ENCODE measurements around the gene DPEP1. TPM values are rescaled to one million over a fixed set of nuclear protein-coding genes. Genes with fewer than 3 reads are reported as not detected.

DPEP1 gene
- total RNA-seq, 1 experiment from 2014 or later, result not detected

- no peak for DNase-seq (ENCODE audit: low read depth)
- in situ Hi-C loops (cut with HindIII; ENCODE audit: low pct_unique_long_range_greater_than_20kb, low sequenced_read_pairs), result no loop called here
Measured at GRCh38 chr16:89612415-89613166, 851 bp upstream of the DPEP1 start.

- no peak for DNase-seq (ENCODE audit: low read depth)
- in situ Hi-C loops (cut with HindIII; ENCODE audit: low pct_unique_long_range_greater_than_20kb, low sequenced_read_pairs), result no loop called here
Measured at GRCh38 chr16:89613954-89614459, 565 bp downstream of the DPEP1 start.

- DNase-seq (ENCODE audit: low read depth), result no peak
- in situ Hi-C loops (cut with HindIII; ENCODE audit: low pct_unique_long_range_greater_than_20kb, low sequenced_read_pairs), result no loop called here
Measured at GRCh38 chr16:89615176-89615575, 1.7 kb downstream of the DPEP1 start.

GRCh38 chr16:89615596-89616090 is 2.2 kb downstream of the DPEP1 start:
- in situ Hi-C loops (cut with HindIII; ENCODE audit: low pct_unique_long_range_greater_than_20kb, low sequenced_read_pairs), result no loop called here
- no peak for DNase-seq (ENCODE audit: low read depth)

GRCh38 chr16:89616623-89617022 is 3.2 kb downstream of the DPEP1 start:
- DNase-seq (ENCODE audit: low read depth), result no peak
- in situ Hi-C loops (cut with HindIII; ENCODE audit: low pct_unique_long_range_greater_than_20kb, low sequenced_read_pairs), result no loop called here

GRCh38 chr16:89617036-89617435 is 3.6 kb downstream of the DPEP1 start:
- no peak for DNase-seq (ENCODE audit: low read depth)
- in situ Hi-C loops (cut with HindIII; ENCODE audit: low pct_unique_long_range_greater_than_20kb, low sequenced_read_pairs), result no loop called here

- in situ Hi-C loops (cut with HindIII; ENCODE audit: low pct_unique_long_range_greater_than_20kb, low sequenced_read_pairs), result no loop called here
- no peak for DNase-seq (ENCODE audit: low read depth)
Measured at GRCh38 chr16:89618109-89618998, 4.9 kb downstream of the DPEP1 start.

GRCh38 chr16:89619840-89620239 is 6.4 kb downstream of the DPEP1 start:
- in situ Hi-C loops (cut with HindIII; ENCODE audit: low pct_unique_long_range_greater_than_20kb, low sequenced_read_pairs), result no loop called here
- DNase-seq (ENCODE audit: low read depth), result no peak

GRCh38 chr16:89620406-89620841 is 7.0 kb downstream of the DPEP1 start:
- in situ Hi-C loops (cut with HindIII; ENCODE audit: low pct_unique_long_range_greater_than_20kb, low sequenced_read_pairs), result no loop called here
- DNase-seq (ENCODE audit: low read depth), result no peak

GRCh38 chr16:89621136-89621697 is 7.8 kb downstream of the DPEP1 start:
- in situ Hi-C loops (cut with HindIII; ENCODE audit: low pct_unique_long_range_greater_than_20kb, low sequenced_read_pairs), result no loop called here
- no peak for DNase-seq (ENCODE audit: low read depth)

- no peak for DNase-seq (ENCODE audit: low read depth)
- in situ Hi-C loops (cut with HindIII; ENCODE audit: low pct_unique_long_range_greater_than_20kb, low sequenced_read_pairs), result no loop called here
Measured at GRCh38 chr16:89621698-89622409, 8.4 kb downstream of the DPEP1 start.

- in situ Hi-C loops (cut with HindIII; ENCODE audit: low pct_unique_long_range_greater_than_20kb, low sequenced_read_pairs), result no loop called here
- no peak for DNase-seq (ENCODE audit: low read depth)
Measured at GRCh38 chr16:89623511-89624261, 10.2 kb downstream of the DPEP1 start.

GRCh38 chr16:89624777-89625761 is 11.6 kb downstream of the DPEP1 start:
- in situ Hi-C loops (cut with HindIII; ENCODE audit: low pct_unique_long_range_greater_than_20kb, low sequenced_read_pairs), result no loop called here
- DNase-seq (ENCODE audit: low read depth), result no peak

GRCh38 chr16:89629827-89630610 is 16.6 kb downstream of the DPEP1 start:
- in situ Hi-C loops (cut with HindIII; ENCODE audit: low pct_unique_long_range_greater_than_20kb, low sequenced_read_pairs), result no loop called here
- DNase-seq (ENCODE audit: low read depth), result no peak

- DNase-seq (ENCODE audit: low read depth), result peak; percentile 89
- in situ Hi-C loops (cut with HindIII; ENCODE audit: low pct_unique_long_range_greater_than_20kb, low sequenced_read_pairs), result no loop called here
Measured at GRCh38 chr16:89633064-89633631, 19.7 kb downstream of the DPEP1 start.

Data from Caki2 (cell line).